Hindlimb muscle (tissue), 1 donor: ENCODE data around the gene TTF2. TPM values are rescaled to one million over a fixed set of nuclear protein-coding genes. Genes with fewer than 3 reads are reported as not detected.

Source experiments
- DNase-seq: peaks from one replicate; pipeline ENCODE4 v3.0.0-alpha.2; 2013
- polyA plus RNA-seq: library from polyadenylated mRNA; unstranded; fragments of 120-200 nt; gene quantifications from one replicate; pipeline ENCODE4 v1.2.1, GENCODE V29; 2013; ENCODE audit not compliant: insufficient read length

The TTF2 gene
- polyA plus RNA-seq = 11.0 TPM

DNA sequence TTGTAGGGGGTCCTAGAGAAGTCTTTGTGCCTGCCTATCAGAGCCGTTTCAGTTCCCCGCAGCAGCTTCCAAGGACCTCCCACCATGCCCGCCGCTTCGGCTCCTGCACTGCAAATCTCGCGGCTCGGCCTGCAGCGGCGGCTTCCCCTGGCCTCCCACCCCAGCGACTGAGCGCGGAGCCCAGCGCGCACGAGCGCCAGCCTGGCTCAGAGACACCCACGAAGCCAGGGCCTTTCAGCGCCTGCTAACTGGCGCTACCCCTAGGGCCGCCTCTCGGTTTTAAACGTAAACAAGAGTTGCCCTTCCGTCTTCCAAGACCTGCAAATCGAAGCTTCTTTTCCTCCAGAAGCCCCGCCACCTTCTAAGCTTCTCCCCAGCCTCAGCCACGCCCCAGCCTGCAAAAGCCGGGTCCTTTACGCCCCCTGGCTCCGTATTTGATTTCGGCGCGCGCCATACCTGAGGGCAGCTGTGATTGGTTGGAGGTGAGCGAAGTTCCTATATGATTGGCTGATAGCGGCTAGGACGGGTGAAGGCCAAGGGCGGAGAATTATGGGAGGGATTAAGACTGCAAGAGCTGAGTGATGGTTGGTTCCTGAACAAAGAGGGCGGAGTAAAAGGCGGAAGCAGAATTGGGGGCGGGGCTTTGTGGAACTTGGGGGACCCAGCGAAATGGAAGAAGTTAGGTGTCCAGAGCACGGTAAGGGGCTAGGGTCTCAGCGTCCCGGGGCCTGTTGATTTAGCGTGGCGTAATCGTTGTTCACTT is at the start of gene TTF2:
Gene TTF2 (plus strand): TSS at position 649 of the 763 bp plus-strand sequence. CDS start 21 bp downstream, at position 670.
- DNase-seq = peak; percentile 96

DNA sequence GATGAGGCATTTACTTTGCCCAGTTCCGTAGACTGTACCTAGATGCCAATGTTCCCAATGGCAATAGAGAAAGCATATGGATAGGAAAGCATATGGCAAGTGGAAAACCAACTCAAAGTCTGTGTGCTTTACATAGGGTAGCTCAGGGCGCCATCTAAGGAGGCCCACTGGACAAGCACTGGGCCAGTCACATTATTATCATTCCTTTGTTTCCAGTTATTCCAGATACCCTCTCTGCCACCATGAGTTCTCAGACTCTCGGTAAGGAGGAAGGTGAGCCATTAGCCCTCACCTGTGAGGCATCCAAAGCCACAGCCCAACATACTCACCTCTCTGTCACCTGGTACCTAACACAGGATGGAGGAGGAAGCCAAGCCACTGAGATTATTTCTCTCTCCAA is 48.8 kb upstream of the TTF2 start:
- DNase-seq = no peak

DNA sequence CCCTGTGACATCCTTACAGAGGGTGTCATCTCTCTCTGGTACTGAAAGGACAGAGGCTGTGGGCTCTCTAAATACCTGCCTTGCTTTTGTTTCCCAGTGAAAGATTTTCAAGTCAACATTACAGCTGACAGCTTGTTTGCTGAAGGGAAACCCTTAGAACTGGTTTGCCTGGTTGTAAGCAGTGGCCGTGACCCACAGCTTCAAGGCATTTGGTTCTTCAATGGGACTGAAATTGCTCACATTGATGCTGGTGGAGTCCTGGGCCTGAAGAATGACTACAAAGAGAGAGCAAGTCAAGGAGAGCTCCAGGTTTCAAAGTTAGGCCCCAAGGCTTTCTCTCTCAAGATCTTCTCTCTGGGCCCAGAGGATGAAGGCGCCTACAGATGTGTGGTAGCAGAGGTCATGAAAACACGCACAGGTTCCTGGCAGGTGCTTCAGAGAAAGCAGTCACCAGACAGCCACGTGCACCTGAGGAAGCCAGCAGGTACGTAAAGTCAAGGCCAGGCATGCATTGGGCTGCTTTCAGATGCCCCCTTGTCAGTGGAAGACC is 46.7 kb upstream of the TTF2 start:
- no peak for DNase-seq

DNA sequence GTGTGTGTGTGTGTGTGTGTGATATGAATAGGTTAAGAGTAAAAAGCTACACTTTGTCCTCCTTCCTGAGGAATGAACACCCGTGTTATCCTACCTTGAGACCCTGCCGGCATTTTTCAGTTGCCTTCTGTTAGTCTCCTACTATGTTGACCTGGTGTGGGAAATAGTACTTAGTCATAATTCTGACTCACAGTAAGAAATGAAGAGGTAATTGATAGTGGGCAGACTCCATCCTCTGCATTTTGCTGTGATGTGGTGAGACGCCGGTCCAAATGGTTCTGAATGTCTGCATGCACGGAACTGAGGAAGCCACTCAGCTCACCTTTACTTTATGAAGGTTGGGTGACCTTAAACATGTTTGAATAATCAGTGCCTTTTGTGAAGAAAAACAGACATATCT is 45.9 kb upstream of the TTF2 start:
- no peak for DNase-seq

DNA sequence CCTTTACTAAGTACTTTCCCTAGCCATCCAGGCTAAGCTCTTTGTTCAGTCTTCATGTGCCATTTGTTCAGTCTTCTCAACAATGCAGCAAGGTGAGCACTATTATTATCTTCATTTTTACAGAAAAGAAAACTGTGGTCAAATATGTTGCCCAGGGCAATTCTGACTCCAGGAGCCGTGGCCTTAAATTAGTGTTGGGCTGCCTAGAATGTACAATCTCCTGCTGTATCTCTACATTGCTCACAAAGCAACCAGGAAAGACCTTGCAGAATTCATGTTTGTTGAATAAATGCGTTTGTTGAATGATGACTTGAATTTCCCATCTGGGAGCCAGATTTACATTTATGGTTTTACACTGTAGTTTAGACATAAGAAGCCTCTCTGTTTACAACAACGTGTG is 44.4 kb upstream of the TTF2 start:
- DNase-seq = no peak

DNA sequence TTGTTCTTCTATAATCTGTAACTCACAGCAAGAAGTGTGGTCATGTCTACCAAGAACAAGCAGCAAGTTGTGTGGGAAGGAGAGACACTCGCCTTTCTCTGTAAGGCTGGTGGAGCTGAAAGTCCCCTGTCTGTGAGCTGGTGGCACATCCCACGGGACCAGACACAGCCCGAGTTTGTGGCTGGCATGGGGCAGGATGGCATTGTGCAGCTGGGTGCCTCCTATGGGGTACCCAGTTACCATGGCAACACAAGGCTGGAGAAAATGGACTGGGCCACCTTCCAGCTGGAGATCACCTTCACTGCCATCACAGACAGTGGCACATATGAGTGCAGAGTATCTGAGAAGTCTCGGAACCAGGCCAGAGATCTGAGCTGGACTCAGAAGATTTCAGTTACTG is 43.1 kb upstream of the TTF2 start:
- no peak for DNase-seq

DNA sequence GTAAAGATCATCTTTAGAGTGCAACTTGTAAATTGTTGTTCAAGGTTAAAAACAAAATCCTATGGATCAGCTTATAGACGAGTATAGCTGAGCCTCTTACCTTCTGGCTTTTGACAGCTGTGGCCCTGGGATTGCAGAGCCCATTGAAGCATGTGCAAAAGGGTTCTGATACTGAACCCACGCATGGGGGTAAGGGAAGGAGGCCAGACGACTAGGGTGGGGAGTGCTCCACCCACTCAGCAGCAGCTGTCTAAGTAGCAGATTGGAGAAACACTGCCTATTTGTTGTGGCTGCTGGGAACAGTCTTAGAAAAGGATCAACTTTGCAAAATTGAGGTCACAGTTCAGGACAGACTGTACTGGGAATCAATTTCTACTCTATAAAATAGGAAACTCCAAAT is 42.5 kb upstream of the TTF2 start:
- DNase-seq = no peak

DNA sequence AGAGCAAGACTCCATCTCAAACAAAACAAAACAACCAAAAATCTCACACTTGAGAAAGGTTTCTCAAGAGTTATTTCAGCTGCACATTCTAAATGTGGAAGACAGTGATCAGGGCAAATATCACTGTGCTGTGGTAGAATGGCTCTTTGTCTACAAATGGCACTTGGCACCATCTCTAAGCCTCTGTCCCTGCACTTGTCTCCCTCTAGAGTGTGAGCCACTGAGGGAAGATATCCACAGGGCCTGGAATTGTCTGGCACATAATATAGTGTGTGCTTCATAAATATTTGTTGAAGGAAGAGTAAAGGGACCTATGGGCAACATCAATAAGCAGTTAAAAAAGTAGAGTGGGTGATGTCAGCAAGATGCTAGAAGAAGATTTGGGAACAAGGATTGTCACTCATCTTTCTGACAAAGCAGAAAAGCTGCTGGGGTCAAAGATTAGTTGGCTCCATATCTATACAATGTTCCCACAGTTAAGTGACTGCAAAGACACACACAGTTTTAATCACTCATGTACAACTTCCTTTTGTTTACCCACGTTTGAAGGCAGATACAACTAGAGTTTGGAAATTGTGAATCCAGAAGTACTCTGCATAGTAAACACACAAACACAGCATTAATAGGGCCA is 39.5 kb upstream of the TTF2 start:
- no peak for DNase-seq

DNA sequence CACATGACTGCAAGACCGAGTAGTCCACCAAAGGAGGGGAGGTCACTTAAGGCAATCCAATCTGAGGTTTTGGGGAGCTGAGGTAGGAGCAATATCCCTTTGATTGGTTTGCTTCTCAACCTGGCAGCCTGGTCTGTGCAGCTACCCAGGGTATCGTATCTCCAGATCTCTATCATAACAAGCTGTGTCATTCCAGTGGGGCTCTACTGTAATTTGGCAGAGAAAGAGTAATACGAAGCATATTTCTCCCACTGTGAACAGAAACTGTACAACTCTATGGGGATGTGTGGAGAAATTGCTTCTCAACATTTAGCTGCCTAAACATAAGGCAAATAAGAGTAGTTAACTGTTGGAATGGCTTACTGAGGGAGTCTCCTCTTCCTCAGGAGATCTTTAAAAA is 38.0 kb upstream of the TTF2 start:
- no peak for DNase-seq

DNA sequence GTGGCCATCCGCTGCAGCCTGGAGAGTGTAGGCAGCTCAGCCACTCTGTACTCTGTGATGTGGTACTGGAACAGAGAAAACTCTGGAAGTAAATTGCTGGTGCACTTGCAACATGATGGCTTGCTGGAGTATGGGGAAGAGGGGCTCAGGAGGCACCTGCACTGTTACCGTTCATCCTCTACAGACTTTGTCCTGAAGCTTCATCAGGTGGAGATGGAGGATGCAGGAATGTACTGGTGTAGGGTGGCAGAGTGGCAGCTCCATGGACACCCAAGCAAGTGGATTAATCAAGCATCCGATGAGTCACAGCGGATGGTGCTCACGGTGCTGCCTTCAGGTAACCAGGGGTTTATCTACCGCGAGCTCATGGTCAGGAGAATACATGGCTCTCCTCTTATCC is 34.6 kb upstream of the TTF2 start:
- no peak for DNase-seq

DNA sequence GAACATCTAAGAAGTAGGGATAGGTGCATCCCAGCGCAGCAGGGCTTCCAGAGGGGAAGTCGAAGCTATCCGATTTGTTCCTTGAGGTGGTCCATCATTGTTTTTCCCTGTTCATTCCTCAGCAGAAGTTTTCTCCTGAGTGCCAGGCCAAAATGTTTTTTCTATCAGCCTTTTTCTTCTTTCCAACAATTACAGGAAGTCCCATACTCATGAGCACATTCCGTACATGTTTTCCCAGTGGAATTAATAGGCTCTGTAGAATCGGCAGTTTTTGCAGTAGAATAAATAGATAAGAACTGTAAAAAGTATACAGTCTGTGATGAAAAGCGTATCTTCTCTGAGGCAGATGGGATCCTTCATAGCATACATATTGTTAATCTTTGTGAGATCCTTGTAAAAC is 33.8 kb upstream of the TTF2 start:
- no peak for DNase-seq

DNA sequence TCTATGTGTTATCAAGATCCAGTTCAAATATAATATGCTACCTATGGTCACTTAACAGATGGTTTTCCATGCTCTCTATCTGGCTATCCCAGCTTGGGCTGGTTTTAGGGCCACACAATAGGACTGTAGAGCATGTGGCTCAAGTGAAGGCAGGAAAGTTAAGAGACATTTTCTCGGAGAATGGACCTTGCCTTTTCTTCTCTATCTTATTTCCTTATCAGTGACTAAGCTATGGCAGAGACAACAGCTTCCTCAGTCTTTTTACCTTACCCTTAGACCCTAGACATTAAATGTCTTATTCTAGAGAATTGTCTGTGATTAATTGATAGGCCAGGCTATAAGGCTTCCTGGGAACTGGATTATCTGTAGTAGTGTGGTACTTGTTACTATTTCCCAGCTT is 30.4 kb upstream of the TTF2 start:
- no peak for DNase-seq

DNA sequence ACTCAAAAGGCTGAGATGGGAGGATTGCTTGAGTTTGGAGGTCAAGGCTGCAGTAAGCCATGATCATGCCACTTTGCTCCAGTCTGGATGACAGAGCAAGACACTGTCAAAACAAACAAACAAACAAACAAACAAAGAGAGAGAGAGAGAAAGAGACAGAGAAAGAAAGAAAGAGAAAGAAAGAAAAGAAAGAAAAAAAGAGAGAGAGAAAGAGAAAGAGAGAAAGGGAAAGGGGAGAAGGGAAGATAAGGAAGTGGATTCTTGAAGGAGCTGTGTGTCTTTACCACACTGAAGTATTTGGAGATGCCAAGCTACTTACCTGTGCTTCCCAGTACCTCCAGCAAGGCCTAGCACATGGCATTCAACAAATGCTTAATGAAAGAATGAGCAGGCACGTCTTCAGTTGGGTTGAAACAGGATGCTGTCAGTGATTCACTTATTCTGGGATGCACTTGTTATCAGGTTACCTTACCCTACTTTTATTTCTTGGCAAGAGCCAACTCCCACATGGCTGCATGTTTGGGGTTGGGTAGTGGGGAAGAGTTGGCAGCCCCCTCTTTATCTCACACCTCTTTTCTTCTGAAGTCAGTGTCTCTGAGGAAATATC is 29.8 kb upstream of the TTF2 start:
- DNase-seq = no peak

DNA sequence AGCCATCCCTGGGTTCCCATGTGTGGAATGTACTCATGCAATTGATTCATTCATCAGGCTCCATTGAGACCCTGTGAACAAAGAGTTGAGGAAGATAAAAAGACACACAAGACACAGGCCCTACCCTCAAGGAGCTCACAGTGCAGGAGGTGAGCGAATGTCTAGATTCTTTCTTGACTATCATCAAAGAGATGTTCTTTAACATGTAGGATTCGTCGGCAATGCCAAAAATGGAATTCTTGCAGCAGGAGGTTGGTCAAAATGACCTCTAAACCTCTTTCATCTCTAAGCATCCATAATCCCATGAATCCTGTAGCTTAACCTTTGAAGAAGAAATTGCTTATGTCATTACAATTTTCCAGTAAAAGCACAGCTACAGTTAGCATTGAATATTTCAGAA is 27.9 kb upstream of the TTF2 start:
- DNase-seq = no peak

DNA sequence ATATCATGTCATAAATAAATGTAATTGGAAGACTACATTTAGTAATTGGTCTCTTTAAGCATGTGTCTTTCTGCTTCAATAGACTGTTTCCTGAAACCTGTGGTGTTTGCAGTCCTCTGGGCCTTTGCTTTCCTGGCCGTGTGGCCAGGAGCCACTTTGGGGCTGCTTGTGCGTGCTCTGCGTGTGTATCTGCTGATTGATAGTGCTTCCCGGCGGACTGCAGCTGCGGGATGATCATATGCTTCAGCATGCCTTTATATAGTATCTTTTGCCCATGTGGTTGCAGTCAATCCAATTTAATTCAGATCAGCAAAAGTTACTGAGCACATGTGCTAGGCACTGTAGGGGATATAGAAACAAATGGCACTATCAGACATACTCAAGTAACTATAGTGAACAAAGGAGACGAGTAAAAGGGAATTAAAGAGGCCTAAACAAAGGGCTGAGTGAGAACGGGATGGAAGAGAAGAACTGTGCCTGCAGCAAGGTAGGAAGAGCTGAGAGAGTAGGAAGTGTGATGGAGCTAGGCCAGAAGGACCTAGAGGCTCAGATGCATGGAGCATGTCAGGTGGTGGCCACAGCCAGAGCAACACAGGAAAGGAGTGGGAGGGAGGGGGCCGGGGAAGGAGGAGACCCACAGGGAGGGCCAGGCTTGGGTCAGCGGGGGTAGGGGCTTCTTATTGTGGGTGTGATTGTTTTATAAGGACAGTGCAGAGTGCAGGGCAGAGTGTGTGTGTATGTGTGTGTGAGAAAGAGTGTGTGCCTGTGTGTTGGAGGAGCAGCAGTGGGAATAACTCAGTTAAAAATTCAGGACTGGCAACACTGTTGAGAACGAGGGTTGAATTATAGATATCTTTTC is 27.2 kb upstream of the TTF2 start:
- peak; percentile 29 for DNase-seq

DNA sequence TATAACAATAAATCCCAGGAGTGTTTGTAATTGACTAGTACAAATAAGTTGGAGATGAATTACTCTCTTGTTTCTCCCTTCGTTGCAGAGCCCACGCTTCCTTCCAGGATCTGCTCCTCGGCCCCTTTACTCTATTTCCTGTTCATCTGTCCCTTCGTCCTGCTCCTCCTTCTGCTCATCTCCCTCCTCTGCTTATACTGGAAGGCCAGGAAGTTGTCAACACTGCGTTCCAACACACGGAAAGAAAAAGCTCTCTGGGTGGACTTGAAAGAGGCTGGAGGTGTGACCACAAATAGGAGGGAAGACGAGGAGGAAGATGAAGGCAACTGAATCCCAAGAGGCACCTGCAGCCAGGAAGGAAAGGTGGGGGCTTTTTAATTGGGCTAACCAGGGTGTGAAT is 26.4 kb upstream of the TTF2 start:
- DNase-seq = no peak

DNA sequence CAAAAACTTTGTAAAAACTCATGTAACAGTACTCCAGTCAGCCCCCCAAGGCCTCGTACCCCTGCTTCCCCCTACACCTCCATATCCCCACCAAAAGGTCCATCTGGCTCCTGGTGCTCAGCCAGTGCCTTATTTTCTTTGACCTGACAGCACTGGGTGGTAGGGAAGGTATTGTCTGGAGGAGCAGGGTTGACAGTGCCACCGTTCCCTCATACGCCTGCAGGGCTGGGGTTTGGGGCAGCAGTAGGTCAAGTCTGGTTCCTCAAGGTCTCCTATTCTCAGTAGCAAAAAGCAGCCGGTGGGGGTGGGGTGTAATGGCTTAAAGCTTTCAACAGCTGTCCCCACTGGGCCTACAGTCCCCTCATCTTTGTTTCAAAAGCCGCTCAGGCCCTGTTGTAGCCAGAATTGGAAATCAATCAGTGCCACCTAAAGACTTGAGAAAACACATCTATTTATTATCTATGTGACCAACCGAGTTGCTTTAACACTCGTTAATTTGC is 25.3 kb upstream of the TTF2 start:
- no peak for DNase-seq

DNA sequence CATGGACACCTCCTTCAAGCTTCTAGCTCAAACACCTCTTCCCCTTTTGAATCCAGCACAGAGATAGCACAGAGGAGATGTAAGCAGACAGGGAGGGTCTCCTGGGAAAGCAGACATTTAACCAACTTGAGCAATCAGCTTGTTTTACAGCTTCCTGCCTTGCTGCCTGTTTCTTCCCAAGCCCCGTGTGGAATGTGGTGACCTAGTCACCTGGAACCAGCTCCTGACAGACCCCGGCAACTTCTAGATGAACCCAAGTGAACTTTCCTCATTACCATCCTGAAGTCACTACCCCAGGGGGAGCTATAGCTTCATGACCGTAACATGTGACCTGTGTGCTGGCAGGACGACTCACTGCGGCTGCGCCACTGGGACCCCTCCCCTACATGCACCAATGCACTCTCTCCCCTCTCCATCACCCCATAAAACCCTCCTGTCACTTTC is 24.1 kb upstream of the TTF2 start:
- DNase-seq = no peak

DNA sequence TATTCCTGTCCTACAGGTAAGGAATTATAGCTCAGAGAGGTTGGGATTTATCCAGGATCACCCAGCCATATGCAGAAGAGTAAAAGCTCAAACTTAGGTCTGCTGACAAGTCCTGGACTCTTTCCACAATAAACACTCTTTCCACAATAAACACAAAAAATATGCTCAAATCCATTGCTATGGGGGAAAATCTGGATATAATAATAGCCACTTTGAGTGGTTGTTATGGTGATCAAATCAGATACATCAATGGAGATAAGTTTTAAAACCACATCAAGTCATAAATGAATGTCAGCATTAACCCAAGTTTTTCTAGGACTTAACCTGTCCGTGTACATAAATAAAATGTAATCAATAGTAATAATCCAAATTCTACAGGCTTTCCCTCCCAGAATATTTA is 22.3 kb upstream of the TTF2 start:
- DNase-seq = no peak

DNA sequence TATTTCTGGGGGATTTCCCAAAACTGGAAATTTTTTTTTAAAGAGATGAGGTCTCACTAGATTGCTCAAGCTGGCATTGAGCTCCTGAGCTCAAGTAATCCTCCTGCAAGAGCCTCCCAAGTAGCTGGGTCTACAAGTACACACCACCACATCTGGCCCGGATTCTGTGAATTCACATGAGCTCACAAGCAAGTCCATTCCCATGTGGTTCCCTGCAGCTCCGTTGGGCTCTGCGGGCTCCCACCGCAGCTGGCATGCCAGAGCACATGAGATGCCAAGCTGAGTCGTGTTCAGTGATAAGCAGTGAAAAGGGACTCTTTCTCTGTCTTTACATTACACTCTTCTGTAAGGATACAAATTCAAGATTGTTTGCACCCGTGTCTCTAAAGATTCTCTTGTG is 21.9 kb upstream of the TTF2 start:
- no peak for DNase-seq

DNA sequence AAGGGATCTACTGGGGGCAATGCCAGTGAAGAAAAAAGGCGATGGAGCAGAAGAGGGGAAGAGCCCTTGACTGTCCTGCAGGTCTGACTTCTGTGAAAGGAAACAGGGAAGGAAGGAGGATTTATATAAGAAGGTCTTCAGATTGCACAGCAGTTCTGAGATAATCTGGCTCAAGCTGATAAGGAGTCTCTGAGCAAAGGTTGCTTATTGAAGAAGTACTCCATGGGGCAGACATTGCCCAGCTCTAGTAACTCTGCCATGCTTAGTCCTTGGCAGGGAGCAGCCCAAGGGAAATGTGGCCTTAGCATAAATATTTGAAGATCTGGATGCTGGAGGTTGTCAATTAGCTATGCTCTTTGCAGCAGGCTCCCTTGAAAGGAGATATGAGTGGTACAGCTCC is 15.9 kb upstream of the TTF2 start:
- no peak for DNase-seq

DNA sequence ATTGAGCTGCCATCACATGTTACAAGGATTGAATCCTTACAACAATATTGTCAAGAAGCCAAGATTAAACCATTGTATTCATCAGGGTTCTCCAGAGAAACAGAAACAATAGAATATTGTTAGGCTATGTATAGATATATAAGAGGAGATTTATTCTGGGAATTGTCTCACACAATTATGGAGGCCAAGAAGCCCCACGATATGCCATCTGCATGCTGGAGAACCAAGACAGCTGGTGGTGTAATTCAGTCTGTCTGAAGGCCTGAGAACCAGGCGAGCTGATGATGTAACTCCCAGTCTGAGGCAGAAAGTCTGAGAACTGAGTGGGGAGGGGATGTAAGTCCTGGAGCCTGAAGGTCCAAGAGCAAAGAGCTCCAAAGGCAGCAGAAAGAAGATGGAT is 14.5 kb upstream of the TTF2 start:
- DNase-seq = peak; percentile 15

DNA sequence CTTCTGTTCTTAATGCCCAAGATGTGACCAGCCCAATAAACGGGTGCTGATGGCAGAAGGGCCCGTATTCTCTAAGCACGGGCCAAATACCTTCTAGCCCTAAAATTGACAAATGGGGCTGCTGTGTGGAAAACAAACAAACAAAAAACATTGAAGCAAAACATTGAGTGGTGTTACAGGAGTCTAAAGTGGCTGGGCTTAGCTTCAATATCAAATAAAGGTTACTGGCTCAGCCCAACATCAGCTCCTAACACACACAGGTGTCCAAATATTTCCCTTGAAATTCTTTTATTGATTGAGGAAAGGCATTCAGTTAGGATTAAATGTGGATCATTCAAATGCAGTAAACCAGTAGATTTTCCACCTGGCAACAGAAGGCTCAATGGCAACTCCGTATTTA is 13.3 kb upstream of the TTF2 start:
- no peak for DNase-seq
